GM18858 (cell line): ENCODE measurements around the gene POU3F1.
"Not testable (repeated sequence)": the region's sequence is repeated elsewhere in the genome, so short reads cannot be mapped to it uniquely, and the experiment has no call there.

Experiments
- ATAC-seq: cut with Tn5 transposase; IDR thresholded peaks from one replicate; pipeline ENCODE4 v1.9.1; 2021; ENCODE audit not compliant: unreplicated experiment

Gene POU3F1

GRCh38 chr1:38050397-38051078 is 3.9 kb upstream of the POU3F1 start:
- ATAC-seq = no peak

GRCh38 chr1:38047603-38048141 is 1.1 kb upstream of the POU3F1 start:
- no peak for ATAC-seq

- ATAC-seq = peak; percentile 23
Measured at GRCh38 chr1:38046884-38047602, 450 bp upstream of the POU3F1 start.

GRCh38 chr1:38045401-38046332 is 926 bp downstream of the POU3F1 start:
- no peak for ATAC-seq

- ATAC-seq = no peak
Measured at GRCh38 chr1:38044221-38045215, 2.1 kb downstream of the POU3F1 start.

- ATAC-seq = no peak
Measured at GRCh38 chr1:38043036-38043747, 3.4 kb downstream of the POU3F1 start.

- no peak for ATAC-seq
Measured at GRCh38 chr1:38041936-38042834, 4.4 kb downstream of the POU3F1 start.

- ATAC-seq = no peak
Measured at GRCh38 chr1:38039331-38040088, 7.1 kb downstream of the POU3F1 start.

- ATAC-seq = no peak
Measured at GRCh38 chr1:38038861-38039260, 7.7 kb downstream of the POU3F1 start.

- no peak for ATAC-seq
Measured at GRCh38 chr1:38037221-38037939, 9.2 kb downstream of the POU3F1 start.

- no peak for ATAC-seq
Measured at GRCh38 chr1:38034871-38035270, 11.7 kb downstream of the POU3F1 start.

GRCh38 chr1:38032992-38033391 is 13.6 kb downstream of the POU3F1 start:
- ATAC-seq = not testable (repeated sequence)

- ATAC-seq = no peak
Measured at GRCh38 chr1:38031513-38031866, 15.1 kb downstream of the POU3F1 start.

GRCh38 chr1:38030596-38031512 is 15.7 kb downstream of the POU3F1 start:
- no peak for ATAC-seq

GRCh38 chr1:38029685-38030511 is 16.7 kb downstream of the POU3F1 start:
- peak; percentile 34 for ATAC-seq
